GM04504 (cell line): ENCODE measurements around the gene ESPL1.
"Not testable (repeated sequence)": the region's sequence is repeated elsewhere in the genome, so short reads cannot be mapped to it uniquely, and the experiment has no call there.

Experiments
- DNase-seq: peaks from one replicate; pipeline ENCODE4 v3.0.0-alpha.2; 2012; ENCODE audit warnings: low read depth

Gene ESPL1

DNA sequence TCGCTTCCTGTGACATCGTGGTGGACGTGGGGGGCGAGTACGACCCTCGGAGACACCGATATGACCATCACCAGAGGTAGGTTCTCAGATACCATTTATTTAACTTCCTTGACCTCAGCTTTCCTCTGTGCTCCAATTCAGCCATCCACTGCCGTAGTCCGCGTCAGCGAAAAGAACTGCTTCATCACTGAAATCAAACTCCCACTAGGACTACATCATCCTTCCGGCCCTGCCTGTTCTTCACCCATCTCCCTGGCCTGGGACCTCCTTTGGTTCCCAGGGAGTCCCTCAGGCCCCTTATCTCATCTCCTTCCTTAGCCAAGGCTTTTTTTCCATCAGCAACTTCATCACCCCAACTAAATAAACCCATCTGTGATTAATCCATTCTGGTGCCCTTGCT is 32.1 kb downstream of the ESPL1 start:
- DNase-seq, result no peak

DNA sequence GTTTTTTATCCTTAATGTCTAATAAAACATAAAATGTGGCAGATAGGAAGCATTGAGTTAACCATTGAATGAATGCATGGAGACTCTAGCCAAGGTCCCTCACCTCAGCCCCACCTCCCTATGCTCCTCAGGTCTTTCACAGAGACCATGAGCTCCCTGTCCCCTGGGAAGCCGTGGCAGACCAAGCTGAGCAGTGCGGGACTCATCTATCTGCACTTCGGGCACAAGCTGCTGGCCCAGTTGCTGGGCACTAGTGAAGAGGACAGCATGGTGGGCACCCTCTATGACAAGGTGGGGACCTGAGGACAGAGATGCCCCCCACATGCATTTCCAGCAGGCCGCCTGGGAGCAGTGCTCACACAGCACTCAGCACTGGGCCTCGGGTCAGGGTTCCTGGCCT is 34.8 kb downstream of the ESPL1 start:
- DNase-seq, result no peak

DNA sequence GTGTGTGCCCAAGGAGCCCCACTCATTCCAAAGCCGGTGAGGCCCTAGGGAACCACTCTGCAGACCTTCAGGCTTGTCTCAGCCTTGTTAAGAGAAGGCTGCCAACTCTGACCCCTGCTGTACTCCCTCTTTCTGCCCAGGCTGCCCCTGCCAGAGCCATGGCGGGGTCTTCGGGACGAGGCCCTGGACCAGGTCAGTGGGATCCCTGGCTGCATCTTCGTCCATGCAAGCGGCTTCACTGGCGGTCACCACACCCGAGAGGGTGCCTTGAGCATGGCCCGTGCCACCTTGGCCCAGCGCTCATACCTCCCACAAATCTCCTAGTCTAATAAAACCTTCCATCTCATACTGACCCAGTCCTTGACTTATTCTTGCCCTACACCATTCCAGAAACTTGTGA is 38.7 kb downstream of the ESPL1 start:
- no peak for DNase-seq

DNA sequence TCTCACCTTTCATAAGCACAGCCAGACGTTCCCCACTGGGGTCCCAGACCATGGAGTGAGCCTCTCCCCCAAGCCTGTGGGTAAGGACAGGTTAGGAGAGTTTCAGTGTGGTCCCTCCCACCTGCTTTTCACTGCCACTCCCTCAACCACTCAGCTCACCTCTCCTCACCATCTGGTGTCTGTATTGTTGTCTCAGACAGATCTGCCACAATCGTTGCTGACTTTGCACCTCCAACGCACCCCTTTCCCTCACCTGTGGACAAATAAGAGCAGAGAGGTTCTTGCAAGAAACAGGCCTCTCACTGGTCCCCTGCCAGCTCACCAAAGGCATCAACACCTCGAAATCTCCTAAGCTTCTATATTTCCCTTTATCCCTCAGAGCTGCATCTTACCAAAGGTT is 40.2 kb downstream of the ESPL1 start:
- DNase-seq, result no peak

DNA sequence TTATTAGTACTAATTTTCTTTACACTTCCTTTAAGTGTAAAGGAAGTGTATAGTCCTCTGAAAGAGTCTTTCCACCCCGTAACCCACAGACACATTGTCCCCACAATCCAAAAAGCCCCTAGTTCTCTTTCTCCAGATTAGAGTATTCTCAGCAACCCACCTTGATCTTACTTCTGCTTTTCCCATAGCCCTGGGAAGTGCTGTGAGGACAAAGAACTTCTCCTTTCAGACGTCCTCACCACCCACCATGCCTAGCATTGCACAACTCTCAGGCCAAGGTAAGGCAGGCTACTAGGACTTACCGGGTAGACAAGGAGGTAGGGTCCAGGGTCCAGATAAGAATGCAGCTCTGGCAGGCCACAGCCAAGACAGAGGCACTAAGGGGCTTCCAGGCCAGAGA is 45.9 kb downstream of the ESPL1 start:
- DNase-seq, result no peak

DNA sequence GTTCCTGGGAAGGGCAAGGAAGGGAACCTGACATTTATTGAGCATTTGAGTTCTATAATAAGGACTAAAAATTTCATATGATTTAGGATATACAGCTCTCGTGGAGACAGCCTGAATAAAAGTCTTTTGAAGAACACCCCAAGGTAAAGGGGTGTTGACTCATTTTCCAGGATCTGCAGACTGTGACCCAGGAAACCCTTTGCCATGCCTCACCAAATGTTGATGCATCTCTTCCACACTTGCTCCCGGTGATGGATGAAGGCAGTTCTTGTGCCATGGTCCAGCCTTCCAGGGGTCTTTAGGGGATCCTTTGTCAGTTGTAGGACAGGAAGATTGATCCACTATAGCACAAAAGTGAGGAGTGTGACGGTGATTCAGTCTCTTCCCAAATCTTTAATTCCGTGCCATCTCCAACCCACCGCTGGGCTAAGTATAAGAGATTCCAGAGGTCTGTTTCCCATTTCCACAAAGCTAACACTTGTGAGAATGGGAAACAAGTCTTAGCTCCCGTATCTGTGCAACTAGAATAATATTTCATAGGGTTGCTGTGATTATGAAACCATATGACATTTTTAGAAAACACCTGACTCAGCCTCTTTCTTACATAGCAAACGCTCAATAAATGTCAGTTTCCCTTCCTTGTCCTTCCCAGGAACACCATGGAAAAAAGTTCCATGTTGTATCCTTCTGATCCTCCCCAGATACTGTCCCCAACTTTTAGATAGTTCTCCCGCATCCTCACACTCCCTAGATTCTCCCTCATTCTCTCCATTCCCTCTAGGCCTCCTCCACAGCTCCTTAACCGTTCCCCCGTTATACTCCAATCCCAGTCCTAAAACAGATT is 52.5 kb downstream of the ESPL1 start:
- no peak for DNase-seq

DNA sequence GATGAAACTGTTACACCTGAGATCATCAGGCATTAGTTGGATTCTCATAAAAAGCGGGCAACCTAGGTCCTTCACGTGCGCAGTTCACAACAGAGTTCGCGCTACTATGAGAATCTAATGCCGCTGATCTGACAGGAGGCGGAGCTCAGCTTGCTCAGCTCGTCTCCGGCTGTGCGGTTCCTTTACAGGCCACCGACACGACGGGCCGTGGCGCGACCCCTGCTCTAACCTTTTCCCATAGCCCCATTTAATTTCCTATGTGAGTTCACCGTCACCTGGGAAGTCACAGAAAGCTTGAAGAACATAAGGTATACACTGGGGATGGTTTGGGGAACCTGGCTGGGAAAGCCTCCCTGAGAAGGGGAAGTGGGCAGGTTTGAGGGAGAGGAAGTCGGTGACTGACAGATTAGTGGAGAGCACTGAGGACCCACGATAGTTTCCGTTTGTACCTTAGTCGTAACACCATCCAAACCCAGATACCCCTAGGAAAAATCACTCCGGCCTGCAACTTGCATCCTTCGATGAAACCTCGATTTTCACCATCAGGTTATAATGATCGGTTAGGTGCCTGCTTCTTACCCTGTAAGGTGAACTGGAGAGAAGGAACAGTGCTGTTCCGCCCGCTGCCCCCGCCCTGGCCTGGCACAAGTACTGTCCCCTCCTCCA is 56.1 kb downstream of the ESPL1 start:
- no peak for DNase-seq

DNA sequence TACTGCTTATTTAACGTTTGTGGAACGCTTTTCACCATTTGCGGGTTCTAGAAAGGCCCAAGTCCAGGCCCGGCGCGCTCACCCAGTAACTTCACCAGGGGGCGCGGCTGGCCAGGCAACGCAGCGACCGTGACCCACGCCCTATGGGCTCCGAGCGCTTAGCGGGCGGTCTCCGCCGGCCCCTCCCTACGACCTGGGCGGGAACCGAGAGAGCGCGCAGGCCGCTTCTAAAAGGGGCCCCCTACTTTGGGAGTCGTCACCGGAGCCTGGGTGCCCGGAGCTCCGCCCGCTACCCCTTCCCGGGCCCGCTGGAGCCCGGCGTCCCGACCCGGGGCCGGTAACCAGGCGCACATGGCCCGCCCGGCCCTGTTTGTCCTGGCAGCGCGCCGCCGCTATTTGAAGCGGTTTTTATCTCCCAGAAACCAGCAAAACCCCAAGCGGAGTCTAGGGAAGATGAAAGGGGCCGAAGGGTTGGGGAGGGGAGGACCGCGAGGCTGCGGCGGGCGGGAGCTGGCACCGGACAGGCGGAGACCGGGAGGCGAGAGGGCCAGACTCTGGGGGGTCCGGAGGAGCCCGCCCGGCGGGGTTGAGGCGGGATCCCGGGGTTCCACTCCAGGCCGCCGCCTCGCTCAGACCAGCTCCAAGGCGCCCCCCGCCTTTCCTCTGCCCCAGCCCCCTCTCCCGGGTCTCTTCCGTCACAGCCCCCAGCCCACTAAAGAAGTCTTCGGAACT is 56.8 kb downstream of the ESPL1 start:
- peak; percentile 79 for DNase-seq

DNA sequence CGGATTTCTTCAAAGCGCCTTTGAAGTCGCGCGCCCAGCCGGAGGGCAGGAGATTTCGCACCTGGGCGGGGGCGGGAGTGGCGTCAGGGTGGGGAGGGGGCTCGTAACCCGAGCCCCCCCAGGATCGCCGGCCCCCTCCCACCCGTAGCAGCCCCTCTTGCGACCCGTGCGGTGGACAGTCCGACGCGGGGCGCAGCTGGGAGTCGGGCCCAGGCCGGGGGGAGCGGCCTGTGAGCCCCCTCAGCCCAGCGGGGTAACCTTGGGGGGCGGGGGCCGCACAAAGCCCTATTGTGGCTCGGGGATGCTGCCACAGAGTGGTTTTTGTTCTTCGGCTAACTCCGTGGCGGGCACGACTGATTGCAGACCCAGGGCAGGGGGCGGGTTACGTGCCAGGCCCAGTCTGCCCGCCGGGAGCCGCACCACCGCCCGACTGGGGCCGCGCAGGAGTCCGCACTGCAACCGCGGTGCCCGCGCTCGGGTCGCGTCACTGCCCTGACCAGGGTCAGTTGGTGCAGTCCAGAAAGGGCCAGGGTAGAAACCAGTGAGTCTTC is 57.5 kb downstream of the ESPL1 start:
- DNase-seq, result no peak

DNA sequence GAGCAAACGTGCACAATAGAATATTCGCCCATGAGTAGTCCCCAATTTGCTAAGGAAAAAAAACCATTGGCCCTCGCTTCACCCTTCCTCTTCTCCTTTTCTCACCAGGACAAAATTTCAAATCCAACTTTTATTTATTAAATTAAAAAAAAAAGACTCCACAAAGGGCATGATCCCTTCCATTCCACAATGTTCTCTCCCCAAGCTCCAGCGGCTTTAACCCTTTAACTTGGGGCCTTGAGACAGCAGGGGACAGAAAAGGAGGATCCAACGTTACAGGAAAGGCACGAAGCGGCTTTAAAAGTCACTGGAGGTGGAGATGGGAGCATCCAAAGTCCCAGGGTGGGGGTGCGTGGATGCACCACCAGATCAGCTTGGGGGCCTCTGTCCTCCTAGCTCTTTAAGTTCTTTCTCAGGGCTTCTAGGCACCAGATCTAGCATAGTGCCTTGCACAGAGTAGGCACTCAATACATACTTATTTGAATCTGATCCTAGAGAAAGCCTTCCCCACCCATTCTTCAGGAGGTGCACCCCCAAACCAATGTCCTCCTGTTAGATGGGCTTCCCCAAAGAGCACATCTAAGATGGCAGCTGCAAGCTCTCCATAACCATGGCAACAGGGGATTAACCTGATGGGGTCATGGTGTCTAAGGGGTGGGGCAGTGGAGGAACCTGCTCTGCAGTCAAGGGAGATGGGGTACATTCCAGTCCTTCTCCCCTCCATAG is 58.5 kb downstream of the ESPL1 start:
- no peak for DNase-seq

DNA sequence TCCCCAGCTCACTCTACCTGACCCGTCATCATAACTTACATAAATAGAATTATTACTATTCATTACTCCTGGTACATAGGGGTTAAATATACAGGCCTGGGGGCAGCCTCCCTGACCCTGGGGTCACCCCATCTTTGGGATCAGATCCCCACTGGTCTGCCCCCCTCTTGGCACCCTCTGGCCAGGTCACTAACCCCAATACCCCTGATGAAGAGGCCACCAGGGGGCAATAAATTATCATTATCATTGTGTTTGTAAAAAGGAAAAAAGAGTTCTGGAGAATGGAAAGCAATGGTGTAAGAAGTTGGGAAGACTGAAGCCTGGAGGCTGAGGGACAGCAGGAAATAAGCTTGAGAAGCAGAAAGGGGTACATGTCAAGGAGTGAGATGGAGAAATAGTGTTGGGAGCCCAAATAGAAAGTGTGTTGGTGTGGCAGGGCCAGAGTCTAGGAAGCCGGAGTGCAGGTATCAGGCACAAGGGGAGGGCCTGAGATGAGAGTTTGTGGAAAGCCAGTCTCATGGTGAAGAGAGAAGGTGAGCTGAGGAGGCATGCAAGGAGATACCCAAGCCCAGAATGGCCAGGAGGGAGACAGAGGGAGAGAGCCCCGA is 59.4 kb downstream of the ESPL1 start:
- no peak for DNase-seq

DNA sequence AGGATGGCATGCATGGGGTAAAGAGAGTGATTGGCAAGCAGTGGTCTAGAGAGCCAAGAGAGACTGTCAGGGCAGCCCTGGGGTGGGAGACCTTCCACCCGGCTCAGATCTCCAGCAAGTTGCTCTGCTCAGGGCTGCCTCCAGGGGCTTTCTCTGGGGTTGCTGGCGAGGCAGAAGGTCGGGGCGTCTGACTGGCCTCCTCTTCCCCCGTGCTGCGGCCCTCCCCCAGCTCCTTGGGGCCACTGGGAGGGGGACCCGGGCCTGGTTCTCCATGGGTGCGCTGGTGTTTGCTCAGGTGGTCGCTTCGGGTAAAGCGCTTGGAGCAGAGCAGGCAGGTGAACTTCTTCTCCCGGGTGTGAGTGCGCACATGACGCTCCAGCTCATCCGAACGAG is 59.9 kb downstream of the ESPL1 start:
- DNase-seq, result no peak

DNA sequence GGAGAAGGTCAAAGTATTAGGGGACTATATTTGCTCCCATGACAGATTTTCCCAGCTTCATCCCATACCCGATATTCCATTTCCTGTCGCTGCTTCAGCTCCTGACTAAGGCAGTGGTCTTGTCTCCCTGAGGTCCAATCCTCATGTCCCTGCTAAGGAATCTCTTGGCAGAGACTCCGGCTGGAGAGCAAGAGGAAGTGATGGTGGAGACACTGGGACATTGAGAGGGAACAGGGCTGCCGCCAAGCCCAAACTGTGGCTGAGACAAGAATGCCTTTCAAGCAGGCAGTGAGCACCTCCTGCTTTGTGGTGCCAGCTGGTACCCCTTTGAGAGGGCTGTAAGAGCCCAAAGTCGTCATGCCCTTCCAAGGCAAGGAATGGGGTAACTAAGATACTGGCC is 62.6 kb downstream of the ESPL1 start:
- no peak for DNase-seq

DNA sequence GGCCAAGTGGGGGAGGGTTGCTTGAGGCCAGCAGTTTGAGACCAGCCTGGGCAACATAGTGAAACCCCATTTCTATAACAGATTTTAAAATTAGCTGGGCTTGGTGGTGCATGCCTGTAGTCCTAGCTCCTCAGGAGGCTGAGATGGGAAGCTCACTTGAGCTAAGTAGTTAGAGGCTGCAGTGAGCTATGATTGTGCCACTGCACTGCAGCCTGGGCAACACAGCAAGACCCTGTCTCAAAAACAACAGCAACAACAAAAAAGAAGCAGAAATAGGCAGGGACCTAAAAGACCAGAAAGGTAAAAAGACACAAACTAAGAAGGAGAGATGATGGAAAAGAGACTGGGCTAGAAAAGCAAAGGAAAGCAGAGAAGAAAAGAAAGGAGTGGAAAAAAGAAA is 64.2 kb downstream of the ESPL1 start:
- not testable (repeated sequence) for DNase-seq

DNA sequence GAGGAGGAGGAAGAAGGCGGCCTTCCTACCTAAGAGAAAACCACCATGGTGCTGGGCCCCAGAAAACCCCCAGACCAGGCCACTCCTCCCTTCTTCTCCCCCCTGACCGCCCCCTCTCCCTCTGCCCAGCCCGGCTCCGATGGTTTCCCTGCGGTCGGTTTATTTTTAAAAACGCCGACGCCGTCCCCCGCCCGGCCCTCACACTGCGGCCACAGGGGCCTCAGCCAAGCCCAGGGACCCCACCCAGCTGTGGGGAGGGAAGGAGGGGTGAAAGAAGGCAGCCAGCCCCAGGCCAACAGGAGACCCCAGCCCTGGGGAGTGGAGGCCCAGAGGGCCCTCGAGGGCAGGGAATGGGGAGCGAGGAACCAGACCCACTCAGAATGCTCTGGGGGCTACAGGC is 64.6 kb downstream of the ESPL1 start:
- no peak for DNase-seq

DNA sequence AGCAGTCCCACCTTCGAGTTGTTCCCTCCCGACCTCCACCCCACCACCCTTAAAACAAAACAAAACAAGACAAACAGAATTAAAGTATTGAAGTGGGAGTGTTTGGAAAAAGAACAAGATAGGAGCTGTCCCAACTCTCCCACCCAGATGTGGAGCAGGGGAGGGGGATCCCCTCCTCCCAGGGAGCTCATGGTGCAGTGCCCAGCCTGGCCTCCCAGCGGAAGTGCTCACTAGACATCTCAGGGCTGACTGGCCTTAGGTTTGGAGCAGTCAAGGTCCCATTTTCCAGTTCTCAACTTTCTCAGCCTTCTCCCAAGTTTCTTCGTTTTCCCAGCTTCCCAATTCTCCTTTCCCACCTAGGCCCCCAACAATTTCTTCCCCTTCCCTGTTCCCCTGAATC is 65.2 kb downstream of the ESPL1 start:
- DNase-seq, result no peak

DNA sequence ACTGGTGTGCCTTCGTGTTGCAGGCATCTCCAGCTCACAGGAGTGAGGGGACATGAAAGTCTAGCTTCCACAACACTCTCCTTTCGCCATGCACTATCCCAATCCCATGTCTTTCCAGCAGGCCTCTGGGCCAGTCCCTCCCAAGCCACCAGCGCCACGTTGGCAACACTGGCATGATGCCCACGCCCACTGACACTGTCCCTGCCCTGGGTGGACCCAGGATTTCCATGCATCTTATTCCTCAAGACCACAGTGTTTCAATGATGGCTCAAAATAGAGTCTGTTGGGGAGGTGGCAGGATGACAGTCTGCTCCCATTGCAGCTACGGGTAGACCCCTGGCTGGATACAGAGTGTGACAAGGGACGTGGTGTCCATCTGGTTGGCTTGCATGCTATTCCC is 65.7 kb downstream of the ESPL1 start:
- DNase-seq, result no peak

DNA sequence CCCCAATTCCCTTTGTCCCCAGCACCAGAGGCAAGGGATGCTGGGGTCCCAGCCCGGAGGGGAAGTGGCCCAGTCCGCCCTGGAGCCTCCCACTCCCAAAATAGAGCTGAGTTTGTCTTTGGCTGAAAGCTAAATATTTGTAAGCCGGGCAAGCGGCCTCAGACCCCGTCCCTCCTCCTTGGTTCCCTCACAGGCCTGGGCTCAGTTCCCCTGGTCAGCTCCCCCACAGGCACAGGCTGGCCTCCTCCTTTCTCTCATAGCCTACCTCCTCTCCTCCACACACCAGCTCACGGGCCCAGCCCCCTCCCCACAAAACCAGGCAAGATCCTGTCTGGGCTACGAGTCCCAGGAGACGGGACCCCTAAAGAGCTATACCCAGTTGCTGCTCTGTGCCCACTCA is 66.7 kb downstream of the ESPL1 start:
- DNase-seq, result no peak

DNA sequence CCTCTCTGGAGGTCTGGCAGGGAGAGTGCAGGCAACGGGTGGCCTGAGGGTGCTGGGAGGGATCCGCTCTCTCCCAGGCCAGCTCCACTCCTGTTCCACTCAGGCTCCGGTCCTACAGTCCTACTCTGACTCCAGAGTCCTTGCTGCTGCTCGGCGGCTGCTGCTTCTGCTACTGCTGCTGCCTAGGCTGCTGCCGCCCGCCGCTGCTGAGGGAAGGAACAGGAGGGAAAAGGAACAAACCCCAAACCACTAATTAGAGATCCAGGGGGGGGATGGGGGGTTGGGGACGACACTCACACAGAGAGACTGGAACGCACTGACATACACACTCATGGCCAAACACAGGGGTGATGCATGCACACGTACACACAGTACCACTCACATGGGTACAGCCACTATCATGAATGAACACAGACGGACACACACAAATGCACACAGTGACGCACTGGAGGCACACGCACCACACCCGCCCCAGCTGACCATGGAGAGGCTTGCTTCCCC is 68.1 kb downstream of the ESPL1 start, which contains the start of gene SP7:
Gene SP7, minus strand, starts transcription at position 174 of the 501 bp plus-strand sequence. CDS start 708 bp downstream, outside the sequence.
- DNase-seq, result no peak

DNA sequence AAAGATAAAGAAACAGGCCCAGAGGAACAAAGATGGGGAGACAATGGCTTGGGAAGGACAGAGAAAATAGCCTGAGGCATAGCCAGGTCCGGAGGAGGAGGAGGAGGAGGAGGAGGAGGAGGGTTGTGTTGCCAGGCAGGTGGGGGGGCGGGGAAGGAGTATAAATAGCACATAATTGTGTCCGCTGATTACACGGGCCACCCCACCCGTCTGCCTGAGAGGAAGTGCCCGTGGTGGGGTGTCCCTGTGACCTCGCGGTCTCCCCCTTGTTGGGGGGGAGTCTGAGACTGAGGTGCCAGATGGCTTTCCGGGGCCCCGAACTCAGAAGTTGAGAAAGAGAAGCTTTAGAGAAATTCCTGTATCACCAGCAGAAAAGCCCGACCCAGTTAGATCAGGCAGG is 69.9 kb downstream of the ESPL1 start:
- DNase-seq, result no peak

DNA sequence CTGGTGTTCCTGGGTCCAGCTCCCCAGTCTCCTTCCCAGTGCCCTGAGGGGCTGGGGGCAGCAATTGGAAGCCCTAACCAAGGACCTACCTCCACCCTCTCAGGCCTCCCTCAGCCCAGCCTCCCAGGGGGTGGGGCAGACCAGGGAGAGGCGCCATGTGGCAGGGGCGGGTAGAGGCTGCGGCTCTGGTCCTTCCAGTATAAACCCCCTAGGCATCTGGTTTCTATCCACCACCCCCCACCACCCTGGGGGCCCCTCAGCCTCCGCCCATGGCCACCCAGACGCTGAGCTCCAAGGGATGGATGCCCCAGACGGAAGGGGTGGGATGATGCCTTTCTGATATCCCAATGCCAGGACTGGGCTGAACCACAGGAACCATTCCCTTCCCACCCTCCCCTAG is 70.8 kb downstream of the ESPL1 start:
- no peak for DNase-seq
